GM12878 (cell line): ENCODE data around the gene ARHGAP26. TPM values are rescaled to one million over a fixed set of nuclear protein-coding genes. Genes with fewer than 3 reads are reported as not detected.

Source experiments
- ATAC-seq: fragments of 200-7000 bp; cut with Tn5 transposase; 3 replicates; pipeline ENCODE4 v1.9.1; 2020; ENCODE audit warnings: mild to moderate bottlenecking, moderate library complexity
- BruUV-seq: library from RNA; stranded (reverse); fragments of 400-500 nt; replicated peaks from 2 replicates; lab custom pipeline; 2021; lab: Mats Ljungman, UMichigan
- CTCF ChIA-PET: fragments of 300-600 bp; sonication (Branson Sonifier 250); formaldehyde crosslinking; extraction: SDS; loops from one replicate; lab custom pipeline; 2021; ENCODE audit warnings: inconsistent platforms; lab: Yijun Ruan, JAX
- POLR2A ChIA-PET: fragments of 350-600 bp; formaldehyde crosslinking; extraction: SDS; loops from one replicate; lab custom pipeline; 2021; ENCODE audit warnings: inconsistent platforms; lab: Charles Lee
- RAD21 ChIA-PET: fragments of 300-600 bp; sonication (Branson Sonifier 250); formaldehyde crosslinking; loops from one replicate; lab custom pipeline; 2023; ENCODE audit warnings: antibody characterized with exemption; ENCODE audit not compliant: unreplicated experiment; lab: Charles Lee
- SMC1A ChIA-PET: fragments of 300-600 bp; sonication (Branson Sonifier 250); formaldehyde crosslinking; loops from one replicate; lab custom pipeline; 2023; ENCODE audit not compliant: unreplicated experiment, uncharacterized antibody; lab: Charles Lee
- DNase-seq: peaks from one replicate; pipeline ENCODE4 v3.0.0-alpha.2; 2011; ENCODE audit warnings: low read depth, low spot score
- FAIRE-seq: peaks from 3 replicates; lab custom pipeline; 2011; peaks lifted over from hg19 to GRCh38; lab: Jason Lieb, UNC
- H2AFZ ChIP-seq: 2 replicates; pipeline ENCODE4 v1.6.0; 2011; ENCODE audit warnings: low read depth, low read length, control low read depth; ENCODE audit not compliant: control insufficient read depth
- H3K27ac ChIP-seq: 2 replicates; pipeline ENCODE4 v1.5.1; 2011; ENCODE audit warnings: control low read depth; ENCODE audit not compliant: control insufficient read depth, insufficient read depth
- H3K27me3 ChIP-seq, 2 experiments: replicated peaks in 1 of 2; 2 replicates each; pipeline versions ENCODE4 v1.6.0 to v1.6.1; 2011; ENCODE audit warnings: low read length in 1 of 2; ENCODE audit not compliant: control insufficient read depth in 2 of 2, insufficient read depth in 2 of 2
- H3K36me3 ChIP-seq, 2 experiments: 2 replicates each; pipeline ENCODE4 v1.5.1; 2011; ENCODE audit warnings: low read length in 1 of 2; ENCODE audit not compliant: control insufficient read depth in 2 of 2, insufficient read depth in 2 of 2
- H3K4me1 ChIP-seq: 2 replicates; pipeline ENCODE4 v1.6.1; 2011; ENCODE audit warnings: mild to moderate bottlenecking, low read length, moderate library complexity, mixed read lengths; ENCODE audit not compliant: control insufficient read depth, insufficient read depth
- H3K4me2 ChIP-seq: 2 replicates; pipeline ENCODE4 v1.6.0; 2011; ENCODE audit warnings: control low read depth; ENCODE audit not compliant: control insufficient read depth, insufficient read depth
- H3K4me3 ChIP-seq: fragments of 200-600 bp; sonication (generic); 2 replicates; pipeline ENCODE4 v1.5.1; 2016
- H3K79me2 ChIP-seq: 2 replicates; pipeline ENCODE4 v1.6.0; 2011; ENCODE audit warnings: low read length; ENCODE audit not compliant: control insufficient read depth, insufficient read depth
- H3K9ac ChIP-seq: 2 replicates; pipeline ENCODE4 v1.8.0; 2011; ENCODE audit warnings: low read length, control low read depth, mixed read lengths; ENCODE audit not compliant: control insufficient read depth, insufficient read depth
- H3K9me3 ChIP-seq: replicated peaks from 3 replicates; pipeline ENCODE4 v1.5.1; 2011; ENCODE audit warnings: mild to moderate bottlenecking, low read length; ENCODE audit not compliant: control insufficient read depth, insufficient read depth
- H4K20me1 ChIP-seq: 2 replicates; pipeline ENCODE4 v1.6.0; 2011; ENCODE audit not compliant: control insufficient read depth, insufficient read depth
- BHLHE40 ChIP-seq, 2 experiments: fragments of 450-650 bp in 1 of 2; IDR thresholded peaks; 2 replicates each; pipeline ENCODE4 v1.6.1; 2011 to 2017; ENCODE audit warnings: low read depth in 2 of 2, borderline replicate concordance in 1 of 2, improper control_type of control experiment in 1 of 2, low read length in 1 of 2, mild to moderate bottlenecking in 1 of 2
- EZH2 ChIP-seq: IDR thresholded peaks from 2 replicates; pipeline ENCODE4 v1.6.1; 2012; ENCODE audit warnings: low read depth, mild to moderate bottlenecking, control low read depth, inconsistent platforms, low read length, borderline replicate concordance; ENCODE audit not compliant: control insufficient read depth
- POU2F2 ChIP-seq: IDR thresholded peaks from 3 replicates; pipeline ENCODE4 v1.6.1; 2011; ENCODE audit warnings: low read depth, mild to moderate bottlenecking, low read length, borderline replicate concordance
- RUNX3 ChIP-seq: IDR thresholded peaks from 2 replicates; pipeline ENCODE4 v1.6.1; 2012; ENCODE audit warnings: low read length, inconsistent platforms
- WGBS: methylation state at CpG from one replicate; pipeline ENCODE4 v1.1.6; 2016; ENCODE audit warnings: low lambda C conversion rate; ENCODE audit not compliant: insufficient replicate concordance, insufficient coverage; ENCODE audit errors: missing lambda C conversion rate; 5-methylcytosine and 5-hydroxymethylcytosine counted together
- in situ Hi-C: fragments of 300-500 bp; cut with MboI; formaldehyde crosslinking; loops from 9 replicates; pipeline ENCODE4 v1.14.3; 2018; ENCODE audit warnings: mixed read lengths
- intact Hi-C: fragments of 100-400 bp; cut with micrococcal nuclease; formaldehyde crosslinking; loops from one replicate; pipeline ENCODE4 v1.14.2; 2022; ENCODE audit not compliant: unreplicated experiment
- polyA plus RNA-seq, 11 experiments: library from polyadenylated mRNA; depleted of rRNA in 4 of 11; unstranded in 6 of 11; stranded (reverse) in 5 of 11; fragments of >200 nt; fragmentation: Nextera tagmentation in 4 of 11; fragmentation: Illumina TruSeq in 1 of 11; extraction: Ambion mirVana in 4 of 11; extraction: Trizol in 1 of 11; gene quantifications; 1 replicate in 1 of 11; 2 replicates in 10 of 11; pipeline versions ENCODE4 v1.2.1 to v1.2.3, GENCODE V29; 2011 to 2016; ENCODE audit warnings: inconsistent platforms in 2 of 11, missing spikeins in 2 of 11, low read depth in 1 of 11
- total RNA-seq, 4 experiments: library from RNA; depleted of rRNA in 3 of 4; stranded (reverse); fragments of >200 nt in 3 of 4; fragmentation: Illumina TruSeq in 1 of 4; extraction: Trizol in 1 of 4; gene quantifications; 2 replicates each; pipeline versions ENCODE4 v1.2.1 to v1.2.3, GENCODE V29; 2013 to 2021
- TF ChIP-seq, protein P1 (sequence below): fragments of 450-650 bp; formaldehyde crosslinking; IDR thresholded peaks from 2 replicates; pipeline ENCODE4 v1.4.0; 2022; ENCODE audit warnings: mild to moderate bottlenecking, moderate library complexity
- TF ChIP-seq, protein P2 (sequence below): fragments of 150-350 bp; IDR thresholded peaks from 2 replicates; pipeline ENCODE4 v1.6.1; 2014; ENCODE audit warnings: mild to moderate bottlenecking, low read depth, low read length

ARHGAP26 gene
- total and polyA plus RNA-seq, 10 of the 15 experiments (the other 5 are each of a cell fraction or from before 2014, with no cell fraction given): 9.4 to 41.5 (median 19.3) TPM

DNA sequence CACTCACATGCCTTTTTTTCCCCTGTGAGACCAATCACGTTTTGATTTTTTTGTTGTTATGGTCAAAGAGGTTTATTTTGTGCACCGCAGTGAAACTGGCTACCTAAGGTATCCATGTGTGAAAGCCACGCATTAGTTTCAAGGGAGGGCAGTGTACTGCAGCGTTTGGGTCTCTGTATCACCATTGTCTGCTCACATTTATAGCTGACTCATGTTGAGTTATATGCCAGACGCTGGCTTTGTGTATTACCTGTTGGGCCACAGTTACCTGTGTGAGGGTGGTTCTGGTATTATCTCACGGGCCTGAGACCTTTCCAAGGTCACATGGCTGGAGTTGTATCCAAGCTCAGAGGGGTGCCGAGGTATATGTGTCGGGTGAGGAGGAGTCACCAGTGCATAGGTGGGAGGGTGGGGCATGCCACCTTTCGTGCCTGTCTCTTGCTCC is 75.8 kb downstream of the ARHGAP26 start:
- Histone ChIP-seq H3K4me3 (no peak overlapping the region), H3K4me2 (peak overlapping the region; percentile 54)
- SMC1A ChIA-PET: interaction anchor here (1.4 kb wide), 1 partner anchor 21 kb away, joined by 7 read pairs; no protein-coding TSS in a partner anchor
- DNase-seq: no peak
- BruUV-seq: no TSS peak
- TF ChIP-seq RUNX3: peak; percentile 36; the same call in 1 of the 2 replicates
- peak; percentile 47 to 65; a peak in 2 of 4 replicates for TF ChIP-seq BHLHE40 (IDR thresholded peaks at IDR 0.05; ENCODE audit: borderline replicate concordance in 1 of 2, low read depth in 2 of 2, low read length in 1 of 2)
- no peak for TF ChIP-seq POU2F2
- TF ChIP-seq EZH2: no peak
- TF ChIP-seq, protein P1, sequence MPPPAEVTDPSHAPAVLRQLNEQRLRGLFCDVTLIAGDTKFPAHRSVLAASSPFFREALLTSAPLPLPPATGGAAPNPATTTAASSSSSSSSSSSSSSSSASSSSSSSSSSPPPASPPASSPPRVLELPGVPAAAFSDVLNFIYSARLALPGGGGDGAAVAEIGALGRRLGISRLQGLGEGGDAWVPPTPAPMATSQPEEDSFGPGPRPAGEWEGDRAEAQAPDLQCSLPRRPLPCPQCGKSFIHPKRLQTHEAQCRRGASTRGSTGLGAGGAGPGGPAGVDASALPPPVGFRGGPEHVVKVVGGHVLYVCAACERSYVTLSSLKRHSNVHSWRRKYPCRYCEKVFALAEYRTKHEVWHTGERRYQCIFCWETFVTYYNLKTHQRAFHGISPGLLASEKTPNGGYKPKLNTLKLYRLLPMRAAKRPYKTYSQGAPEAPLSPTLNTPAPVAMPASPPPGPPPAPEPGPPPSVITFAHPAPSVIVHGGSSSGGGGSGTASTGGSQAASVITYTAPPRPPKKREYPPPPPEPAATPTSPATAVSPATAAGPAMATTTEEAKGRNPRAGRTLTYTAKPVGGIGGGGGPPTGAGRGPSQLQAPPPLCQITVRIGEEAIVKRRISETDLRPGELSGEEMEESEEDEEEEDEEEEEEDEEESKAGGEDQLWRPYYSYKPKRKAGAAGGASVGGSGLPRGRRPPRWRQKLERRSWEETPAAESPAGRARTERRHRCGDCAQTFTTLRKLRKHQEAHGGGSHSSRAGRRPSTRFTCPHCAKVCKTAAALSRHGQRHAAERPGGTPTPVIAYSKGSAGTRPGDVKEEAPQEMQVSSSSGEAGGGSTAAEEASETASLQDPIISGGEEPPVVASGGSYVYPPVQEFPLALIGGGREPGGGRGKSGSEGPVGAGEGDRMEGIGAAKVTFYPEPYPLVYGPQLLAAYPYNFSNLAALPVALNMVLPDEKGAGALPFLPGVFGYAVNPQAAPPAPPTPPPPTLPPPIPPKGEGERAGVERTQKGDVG (CRISPR knock-in tag): no peak
- TF ChIP-seq, protein P2, sequence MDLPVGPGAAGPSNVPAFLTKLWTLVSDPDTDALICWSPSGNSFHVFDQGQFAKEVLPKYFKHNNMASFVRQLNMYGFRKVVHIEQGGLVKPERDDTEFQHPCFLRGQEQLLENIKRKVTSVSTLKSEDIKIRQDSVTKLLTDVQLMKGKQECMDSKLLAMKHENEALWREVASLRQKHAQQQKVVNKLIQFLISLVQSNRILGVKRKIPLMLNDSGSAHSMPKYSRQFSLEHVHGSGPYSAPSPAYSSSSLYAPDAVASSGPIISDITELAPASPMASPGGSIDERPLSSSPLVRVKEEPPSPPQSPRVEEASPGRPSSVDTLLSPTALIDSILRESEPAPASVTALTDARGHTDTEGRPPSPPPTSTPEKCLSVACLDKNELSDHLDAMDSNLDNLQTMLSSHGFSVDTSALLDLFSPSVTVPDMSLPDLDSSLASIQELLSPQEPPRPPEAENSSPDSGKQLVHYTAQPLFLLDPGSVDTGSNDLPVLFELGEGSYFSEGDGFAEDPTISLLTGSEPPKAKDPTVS: no peak
- TF ChIP-seq, all 136 proteins: peak for 2
- no peaks in the 10 kb centered on the region for H3K79me2 ChIP-seq
- 0 out of 2 replicates have a peak overlapping the region, but pooled peaks have one; percentile 53 for H3K27ac ChIP-seq
- no peaks in the 10 kb centered on the region for H3K27me3 ChIP-seq
- POLR2A ChIA-PET: no interaction called here
- FAIRE-seq: no peak
- intact Hi-C loops (no loop called here), in situ Hi-C loops (no loop called here)
- H2AFZ ChIP-seq: peak overlapping the region; percentile 85
- peaks cover 18% of the 10 kb centered on the region for H3K4me1 ChIP-seq
- RAD21 ChIA-PET: interaction anchor here (1.3 to 1.5 kb wide), 3 partner anchors 21 to 98 kb away, joined by 3 to 4 read pairs (median 4); no protein-coding TSS in a partner anchor
- no peaks in the 10 kb centered on the region for H3K36me3 ChIP-seq
- CTCF ChIA-PET: interaction anchor here (1.2 to 1.8 kb wide), 4 partner anchors 21 to 130 kb away, joined by 3 to 8 read pairs (median 6); no protein-coding TSS in a partner anchor
- no peaks in the 10 kb centered on the region for H4K20me1 ChIP-seq
- H3K9ac ChIP-seq: 0 out of 2 replicates have a peak overlapping the region, but pooled peaks have one; percentile 22
- ATAC-seq: peak; percentile 86
- no peaks in the 10 kb centered on the region for H3K9me3 ChIP-seq
- WGBS: 25% methylated on average over 9 of the region's 9 CpGs
